Measurements from ENCODE around the gene DEK. TPM values are rescaled to one million over a fixed set of nuclear protein-coding genes. Genes with fewer than 3 reads are reported as not detected.
"Not testable (repeated sequence)": the region's sequence is repeated elsewhere in the genome, so short reads cannot be mapped to it uniquely, and the experiment has no call there.

DEK gene
- total and polyA plus RNA-seq, 2 donors (not counting 1 experiment from before 2014, with no cell fraction given): 13.6 to 114 TPM

DNA sequence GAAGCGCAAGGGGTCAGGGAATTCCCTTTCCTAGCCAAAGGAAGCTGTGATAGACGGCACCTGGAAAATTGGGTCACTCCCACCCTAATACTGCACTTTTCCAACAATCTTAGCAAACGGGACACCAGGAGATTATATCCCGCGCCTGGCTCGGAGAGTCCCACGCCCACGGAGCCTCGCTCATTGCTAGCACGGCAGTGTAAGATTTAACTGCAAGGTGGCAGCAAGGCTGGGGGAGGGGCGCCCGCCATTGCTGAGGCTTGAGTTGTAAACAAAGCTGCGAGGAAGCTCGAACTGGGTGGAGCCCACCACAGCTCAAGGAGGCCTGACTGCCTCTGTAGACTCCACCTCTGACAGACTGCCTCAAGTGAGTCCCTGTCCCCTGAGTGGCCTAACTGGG lies 35.7 kb downstream of the DEK start:
- H3K4me1 Mint-ChIP-seq; DNase-seq; H4K20me1 ChIP-seq (ENCODE audit: control insufficient read depth, insufficient read depth, low read length, poor library complexity, severe bottlenecking); ATAC-seq (ENCODE audit: low read depth); H3K9ac ChIP-seq (ENCODE audit: low read length); H3K9me3 ChIP-seq (ENCODE audit: control extremely low read depth in 1 of 3, control insufficient read depth in 2 of 3, insufficient read depth in 1 of 3, low read length in 2 of 3); H3K4me1 ChIP-seq (ENCODE audit: control insufficient read depth in 2 of 2, insufficient read depth in 2 of 2, low read length in 2 of 2); POLR2A ChIA-PET; H3K27ac ChIP-seq (ENCODE audit: low read length in 2 of 2); H3K4me2 ChIP-seq (replicated peaks; ENCODE audit: low read depth, low read length, poor library complexity, severe bottlenecking); H3K27me3 ChIP-seq (replicated peaks in 1 of 4; ENCODE audit: control extremely low read depth in 1 of 4, control insufficient read depth in 3 of 4, insufficient read depth in 4 of 4, low read length in 3 of 4); H3K27me3 Mint-ChIP-seq; H3K4me3 Mint-ChIP-seq; intact Hi-C loops (cut with micrococcal nuclease); CTCF ChIA-PET; H3K79me2 ChIP-seq (ENCODE audit: control insufficient read depth, insufficient read depth, low read length); H3K27ac Mint-ChIP-seq; H2AFZ ChIP-seq (ENCODE audit: insufficient read depth, low read depth, low read length, poor library complexity, severe bottlenecking); H3K4me3 ChIP-seq (ENCODE audit: control extremely low read depth in 1 of 5, extremely low read depth in 1 of 5, insufficient read depth in 1 of 5, low read depth in 2 of 5, low read length in 4 of 5): not testable (repeated sequence)
- peaks cover 3 to 42% of the 10 kb centered on the region in 2 experiments for H3K36me3 ChIP-seq (replicated peaks in 1 of 2; ENCODE audit: control extremely low read depth in 1 of 2, control insufficient read depth in 1 of 2, extremely low read depth in 1 of 2, insufficient read depth in 2 of 2, low read length in 1 of 2)
- 96% methylated on average over 7 of the region's 14 CpGs for WGBS (ENCODE audit: insufficient coverage)
- peaks cover 17% of the 10 kb centered on the region for H3K9me3 Mint-ChIP-seq (ENCODE audit: insufficient read depth)

DNA sequence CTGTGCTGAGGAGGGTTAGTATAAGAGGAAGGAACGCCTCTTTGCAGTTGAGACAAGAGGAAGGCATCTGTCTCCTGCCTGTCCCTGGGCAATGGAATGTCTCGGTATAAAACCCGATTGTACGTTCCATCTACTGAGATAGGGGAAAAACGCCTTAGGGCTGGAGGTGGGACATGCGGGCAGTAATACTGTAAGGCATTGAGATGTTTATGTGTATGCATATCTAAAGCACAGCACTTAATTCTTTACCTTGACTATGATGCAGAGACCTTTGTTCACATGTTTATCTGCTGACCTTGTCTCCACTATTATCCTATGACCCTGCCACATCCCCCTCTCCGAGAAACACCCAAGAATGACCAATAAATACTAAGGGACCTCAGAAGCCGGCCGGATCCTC lies 37.2 kb downstream of the DEK start:
- H3K4me1 Mint-ChIP-seq; H3K4me3 ChIP-seq (ENCODE audit: control extremely low read depth in 1 of 5, extremely low read depth in 1 of 5, insufficient read depth in 1 of 5, low read depth in 2 of 5, low read length in 4 of 5); H3K9me3 ChIP-seq (ENCODE audit: control extremely low read depth in 1 of 3, control insufficient read depth in 2 of 3, insufficient read depth in 1 of 3, low read length in 2 of 3); H2AFZ ChIP-seq (ENCODE audit: insufficient read depth, low read depth, low read length, poor library complexity, severe bottlenecking); H3K27me3 ChIP-seq (replicated peaks in 1 of 4; ENCODE audit: control extremely low read depth in 1 of 4, control insufficient read depth in 3 of 4, insufficient read depth in 4 of 4, low read length in 3 of 4); DNase-seq; H3K4me3 Mint-ChIP-seq; H3K27me3 Mint-ChIP-seq; H3K4me1 ChIP-seq (ENCODE audit: control insufficient read depth in 2 of 2, insufficient read depth in 2 of 2, low read length in 2 of 2); H4K20me1 ChIP-seq (ENCODE audit: control insufficient read depth, insufficient read depth, low read length, poor library complexity, severe bottlenecking); ATAC-seq (ENCODE audit: low read depth); H3K4me2 ChIP-seq (replicated peaks; ENCODE audit: low read depth, low read length, poor library complexity, severe bottlenecking); CTCF ChIA-PET; H3K27ac ChIP-seq (ENCODE audit: low read length in 2 of 2); H3K79me2 ChIP-seq (ENCODE audit: control insufficient read depth, insufficient read depth, low read length); H3K9ac ChIP-seq (ENCODE audit: low read length); intact Hi-C loops (cut with micrococcal nuclease); POLR2A ChIA-PET: not testable (repeated sequence)
- H3K36me3 ChIP-seq (replicated peaks in 1 of 2; ENCODE audit: control extremely low read depth in 1 of 2, control insufficient read depth in 1 of 2, extremely low read depth in 1 of 2, insufficient read depth in 2 of 2, low read length in 1 of 2): peaks cover 4 to 50% of the 10 kb centered on the region in 2 experiments
- Mint-ChIP-seq H3K27ac (peak overlapping the region; percentile 20), H3K9me3 (ENCODE audit: insufficient read depth) (peaks cover 12% of the 10 kb centered on the region)
- WGBS (ENCODE audit: insufficient coverage): 98% methylated on average over 3 of the region's 9 CpGs

- H4K20me1 ChIP-seq (ENCODE audit: control insufficient read depth, insufficient read depth, low read length, poor library complexity, severe bottlenecking); H2AFZ ChIP-seq (ENCODE audit: insufficient read depth, low read depth, low read length, poor library complexity, severe bottlenecking); ATAC-seq (ENCODE audit: low read depth); H3K27ac ChIP-seq (ENCODE audit: low read length in 2 of 2); H3K9ac ChIP-seq (ENCODE audit: low read length); H3K4me1 Mint-ChIP-seq; H3K79me2 ChIP-seq (ENCODE audit: control insufficient read depth, insufficient read depth, low read length); H3K27me3 Mint-ChIP-seq; intact Hi-C loops (cut with micrococcal nuclease); H3K9me3 ChIP-seq (ENCODE audit: control extremely low read depth in 1 of 3, control insufficient read depth in 2 of 3, insufficient read depth in 1 of 3, low read length in 2 of 3); DNase-seq; POLR2A ChIA-PET; H3K27me3 ChIP-seq (replicated peaks in 1 of 4; ENCODE audit: control extremely low read depth in 1 of 4, control insufficient read depth in 3 of 4, insufficient read depth in 4 of 4, low read length in 3 of 4); H3K4me3 ChIP-seq (ENCODE audit: control extremely low read depth in 1 of 5, extremely low read depth in 1 of 5, insufficient read depth in 1 of 5, low read depth in 2 of 5, low read length in 4 of 5); CTCF ChIA-PET; H3K4me2 ChIP-seq (replicated peaks; ENCODE audit: low read depth, low read length, poor library complexity, severe bottlenecking); H3K4me1 ChIP-seq (ENCODE audit: control insufficient read depth in 2 of 2, insufficient read depth in 2 of 2, low read length in 2 of 2); H3K4me3 Mint-ChIP-seq: not testable (repeated sequence)
- Mint-ChIP-seq H3K9me3 (ENCODE audit: insufficient read depth) (peaks cover 12% of the 10 kb centered on the region), H3K27ac (peak overlapping the region; percentile 20)
- WGBS (ENCODE audit: insufficient coverage): 83% methylated on average over 2 of the region's 5 CpGs
- peaks cover 5 to 52% of the 10 kb centered on the region in 2 experiments for H3K36me3 ChIP-seq (replicated peaks in 1 of 2; ENCODE audit: control extremely low read depth in 1 of 2, control insufficient read depth in 1 of 2, extremely low read depth in 1 of 2, insufficient read depth in 2 of 2, low read length in 1 of 2)
Observed at GRCh38 chr6:18226451-18227105, 37.8 kb downstream of the DEK start.
